ENCODE measurements around the gene MBTPS1.

The MBTPS1 gene

DNA sequence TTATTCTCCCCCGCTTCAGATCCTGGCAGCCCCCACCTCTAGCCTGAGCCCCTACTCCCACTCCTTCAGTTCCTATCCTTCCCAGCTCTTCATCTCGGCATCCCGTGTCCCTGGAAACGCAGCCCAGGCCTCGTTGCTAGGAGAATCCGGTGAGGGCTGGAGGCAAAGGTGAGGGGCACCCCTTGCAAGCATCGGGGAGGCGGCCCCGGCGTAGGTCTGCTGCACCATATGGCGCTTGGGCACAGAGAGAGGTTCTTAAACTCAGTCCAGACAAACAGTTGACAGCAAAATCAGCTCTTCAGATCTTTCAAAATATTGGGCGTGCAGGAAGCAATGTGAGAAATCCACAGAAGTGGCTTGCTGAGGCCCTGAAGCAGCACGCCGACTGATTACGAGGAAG lies 89.1 kb downstream of the MBTPS1 start:
- no peak for DNase-seq (ENCODE audit: low read depth in 1 of 2, low spot score in 1 of 2)
- TF ChIP-seq JUND (IDR thresholded peaks at IDR 0.05; ENCODE audit: low read depth), result no peak
- in situ Hi-C loops (cut with HindIII; ENCODE audit: low pct_unique_long_range_greater_than_20kb, low sequenced_read_pairs), result no loop called here

DNA sequence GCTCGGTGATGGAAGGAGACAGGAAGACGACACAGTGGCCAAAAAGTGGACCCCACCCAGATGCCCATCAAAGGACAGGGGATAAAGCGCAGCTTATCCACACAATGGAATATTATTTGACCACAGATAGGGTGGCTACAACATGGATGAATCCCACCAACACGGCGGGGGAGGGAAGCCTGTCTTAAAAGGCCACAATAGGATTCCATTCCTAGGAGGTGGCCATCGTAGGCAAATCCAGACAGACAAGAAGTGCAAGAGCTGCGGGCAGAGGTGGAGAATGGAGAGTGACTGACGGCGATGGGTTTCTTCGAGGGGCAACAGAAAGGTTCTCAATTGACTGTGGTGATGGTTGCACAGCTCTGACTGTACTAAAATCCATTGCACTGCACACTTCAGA lies 90.1 kb downstream of the MBTPS1 start:
- in situ Hi-C loops (cut with HindIII; ENCODE audit: low pct_unique_long_range_greater_than_20kb, low sequenced_read_pairs), result no loop called here
- no peak for TF ChIP-seq JUND (IDR thresholded peaks at IDR 0.05; ENCODE audit: low read depth)
- DNase-seq (ENCODE audit: low read depth in 1 of 2, low spot score in 1 of 2), result no peak

DNA sequence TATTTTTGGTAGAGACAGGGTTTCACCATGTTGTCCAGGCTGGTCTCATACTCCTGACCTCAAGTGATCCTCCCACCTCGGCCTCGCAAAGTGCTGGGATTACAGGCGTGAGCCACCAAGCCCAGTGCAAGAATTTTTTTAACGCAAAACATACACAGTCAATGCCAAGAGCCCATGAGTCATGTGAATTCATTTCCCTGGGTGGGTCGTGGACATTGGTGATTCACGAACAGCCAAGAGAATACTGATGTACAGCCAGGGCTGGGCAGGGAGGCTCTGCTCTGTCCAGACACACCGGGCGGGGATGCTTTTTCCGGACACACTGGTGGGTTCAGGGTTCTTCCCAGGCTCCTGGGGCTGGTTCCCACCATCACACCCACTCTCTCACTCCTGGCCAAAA lies 91.9 kb downstream of the MBTPS1 start:
- TF ChIP-seq JUND (IDR thresholded peaks at IDR 0.05; ENCODE audit: low read depth), result no peak
- DNase-seq (ENCODE audit: low read depth in 1 of 2, low spot score in 1 of 2), result no peak
- in situ Hi-C loops (cut with HindIII; ENCODE audit: low pct_unique_long_range_greater_than_20kb, low sequenced_read_pairs), result no loop called here

DNA sequence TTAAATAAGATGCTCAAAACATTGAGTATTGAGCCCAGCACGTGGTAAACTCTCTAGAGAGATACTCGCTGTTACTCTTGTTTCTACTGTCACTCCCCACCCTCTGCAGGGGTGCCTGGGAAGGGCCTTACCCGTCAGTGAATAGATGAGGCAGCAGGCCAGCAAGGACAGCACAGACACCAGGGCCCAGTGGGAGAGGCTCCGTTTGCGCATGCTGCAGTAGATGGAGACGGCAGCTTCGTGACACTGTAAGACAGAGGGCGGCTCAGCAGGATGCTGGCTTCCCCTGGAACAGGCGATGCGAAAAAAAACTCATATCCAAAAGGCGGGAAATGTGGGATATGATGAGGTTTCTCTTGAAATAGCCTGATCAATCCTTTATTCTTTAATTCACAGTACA lies 94.1 kb downstream of the MBTPS1 start:
- no peak for DNase-seq (ENCODE audit: low read depth in 1 of 2, low spot score in 1 of 2)
- in situ Hi-C loops (cut with HindIII; ENCODE audit: low pct_unique_long_range_greater_than_20kb, low sequenced_read_pairs), result no loop called here
- TF ChIP-seq JUND (IDR thresholded peaks at IDR 0.05; ENCODE audit: low read depth), result no peak

- in situ Hi-C loops (cut with HindIII; ENCODE audit: low pct_unique_long_range_greater_than_20kb, low sequenced_read_pairs), result no loop called here
- no peak for TF ChIP-seq JUND (IDR thresholded peaks at IDR 0.05; ENCODE audit: low read depth)
- DNase-seq (ENCODE audit: low read depth in 1 of 2, low spot score in 1 of 2), result no peak
These were observed 95.3 kb downstream of the MBTPS1 start for GRCh38 chr16:84021488-84021887.

GRCh38 chr16:84020353-84020752 lies 96.4 kb downstream of the MBTPS1 start:
- in situ Hi-C loops (cut with HindIII; ENCODE audit: low pct_unique_long_range_greater_than_20kb, low sequenced_read_pairs), result no loop called here
- TF ChIP-seq JUND (IDR thresholded peaks at IDR 0.05; ENCODE audit: low read depth), result no peak
- no peak for DNase-seq (ENCODE audit: low read depth in 1 of 2, low spot score in 1 of 2)

DNA sequence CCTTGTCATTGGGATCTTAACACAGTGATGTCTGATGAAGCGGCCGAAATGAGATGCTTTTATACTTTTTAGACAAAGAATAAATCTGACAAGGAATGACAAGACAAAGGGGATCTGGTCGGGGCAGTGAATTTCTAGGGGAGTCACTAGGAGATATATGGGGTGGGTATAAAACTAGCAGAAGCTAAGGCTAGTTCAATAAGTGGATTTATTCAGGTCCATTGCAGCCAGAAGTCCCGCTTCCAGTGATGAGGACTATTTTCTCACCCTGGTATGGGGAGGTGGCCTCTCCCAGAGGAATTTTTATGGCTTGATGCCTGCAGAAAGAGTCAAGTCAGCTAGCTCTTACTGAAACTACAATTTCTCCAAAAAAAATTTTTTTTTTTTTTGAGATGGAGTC lies 98.0 kb downstream of the MBTPS1 start:
- DNase-seq (ENCODE audit: low read depth in 1 of 2, low spot score in 1 of 2), result no peak
- in situ Hi-C loops (cut with HindIII; ENCODE audit: low pct_unique_long_range_greater_than_20kb, low sequenced_read_pairs), result no loop called here
- TF ChIP-seq JUND (IDR thresholded peaks at IDR 0.05; ENCODE audit: low read depth), result no peak

GRCh38 chr16:84016477-84016876 lies 100.3 kb downstream of the MBTPS1 start:
- in situ Hi-C loops (cut with HindIII; ENCODE audit: low pct_unique_long_range_greater_than_20kb, low sequenced_read_pairs), result no loop called here
- TF ChIP-seq JUND (IDR thresholded peaks at IDR 0.05; ENCODE audit: low read depth), result no peak
- DNase-seq (ENCODE audit: low read depth in 1 of 2, low spot score in 1 of 2), result no peak

GRCh38 chr16:84015399-84015798 lies 101.3 kb downstream of the MBTPS1 start:
- TF ChIP-seq JUND (IDR thresholded peaks at IDR 0.05; ENCODE audit: low read depth), result no peak
- in situ Hi-C loops (cut with HindIII; ENCODE audit: low pct_unique_long_range_greater_than_20kb, low sequenced_read_pairs), result no loop called here

DNA sequence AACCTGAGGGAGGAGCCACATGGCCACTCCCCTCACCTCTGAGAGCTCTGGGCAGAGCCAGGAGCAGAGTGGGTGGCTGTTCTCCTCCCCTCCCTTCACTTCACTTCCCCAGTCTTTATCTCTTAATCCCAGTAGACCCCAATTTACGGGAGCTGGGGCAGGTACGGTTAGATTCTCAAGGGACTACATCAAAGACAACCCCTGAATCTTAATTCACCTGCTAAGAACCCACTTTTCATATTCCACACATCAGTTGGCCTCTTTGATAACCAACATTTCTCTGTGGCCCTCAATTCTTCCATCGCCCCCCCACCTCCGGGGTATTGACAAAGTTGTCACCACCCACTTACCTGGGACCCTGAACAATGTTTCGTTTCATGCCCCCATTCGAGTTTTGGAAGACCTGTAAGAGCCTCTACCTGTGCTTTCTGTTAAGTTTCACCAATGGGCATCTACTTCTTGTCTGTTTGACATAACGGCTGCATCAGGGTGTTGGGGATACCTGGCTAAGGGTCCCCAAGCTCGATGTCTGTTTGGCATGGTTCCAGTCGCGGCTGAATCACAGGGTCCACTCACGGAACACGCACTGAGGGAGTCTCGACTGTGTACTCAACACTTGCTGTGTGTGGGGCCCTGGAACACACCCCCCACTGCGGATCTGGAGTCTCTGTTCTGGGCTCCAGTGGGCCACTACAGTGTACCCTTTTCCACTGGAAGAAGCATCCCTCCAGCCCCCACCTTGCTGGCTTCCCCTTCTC lies 102.0 kb downstream of the MBTPS1 start:
- no peak for DNase-seq (ENCODE audit: low read depth in 1 of 2, low spot score in 1 of 2)
- TF ChIP-seq JUND (IDR thresholded peaks at IDR 0.05; ENCODE audit: low read depth), result no peak
- in situ Hi-C loops (cut with HindIII; ENCODE audit: low pct_unique_long_range_greater_than_20kb, low sequenced_read_pairs), result no loop called here

More at GRCh38 chr16:84015399-84015798, 101.3 kb downstream of the MBTPS1 start:
- DNase-seq (ENCODE audit: low read depth in 1 of 2, low spot score in 1 of 2), result no peak

GRCh38 chr16:84013787-84014569 lies 102.8 kb downstream of the MBTPS1 start:
- no peak for TF ChIP-seq JUND (IDR thresholded peaks at IDR 0.05; ENCODE audit: low read depth)
- peak; percentile 83 to 100 for DNase-seq (ENCODE audit: low read depth in 1 of 2, low spot score in 1 of 2)
- in situ Hi-C loops (cut with HindIII; ENCODE audit: low pct_unique_long_range_greater_than_20kb, low sequenced_read_pairs), result no loop called here

GRCh38 chr16:84009282-84009681 lies 107.5 kb downstream of the MBTPS1 start:
- no peak for DNase-seq (ENCODE audit: low read depth in 1 of 2, low spot score in 1 of 2)
- in situ Hi-C loops (cut with HindIII; ENCODE audit: low pct_unique_long_range_greater_than_20kb, low sequenced_read_pairs), result no loop called here
- no peak for TF ChIP-seq JUND (IDR thresholded peaks at IDR 0.05; ENCODE audit: low read depth)

- in situ Hi-C loops (cut with HindIII; ENCODE audit: low pct_unique_long_range_greater_than_20kb, low sequenced_read_pairs), result no loop called here
- DNase-seq (ENCODE audit: low read depth in 1 of 2, low spot score in 1 of 2), result no peak
- no peak for TF ChIP-seq JUND (IDR thresholded peaks at IDR 0.05; ENCODE audit: low read depth)
These were observed 108.8 kb downstream of the MBTPS1 start for GRCh38 chr16:84007965-84008364.
